ENCODE results near the gene FZD7.

DNA sequence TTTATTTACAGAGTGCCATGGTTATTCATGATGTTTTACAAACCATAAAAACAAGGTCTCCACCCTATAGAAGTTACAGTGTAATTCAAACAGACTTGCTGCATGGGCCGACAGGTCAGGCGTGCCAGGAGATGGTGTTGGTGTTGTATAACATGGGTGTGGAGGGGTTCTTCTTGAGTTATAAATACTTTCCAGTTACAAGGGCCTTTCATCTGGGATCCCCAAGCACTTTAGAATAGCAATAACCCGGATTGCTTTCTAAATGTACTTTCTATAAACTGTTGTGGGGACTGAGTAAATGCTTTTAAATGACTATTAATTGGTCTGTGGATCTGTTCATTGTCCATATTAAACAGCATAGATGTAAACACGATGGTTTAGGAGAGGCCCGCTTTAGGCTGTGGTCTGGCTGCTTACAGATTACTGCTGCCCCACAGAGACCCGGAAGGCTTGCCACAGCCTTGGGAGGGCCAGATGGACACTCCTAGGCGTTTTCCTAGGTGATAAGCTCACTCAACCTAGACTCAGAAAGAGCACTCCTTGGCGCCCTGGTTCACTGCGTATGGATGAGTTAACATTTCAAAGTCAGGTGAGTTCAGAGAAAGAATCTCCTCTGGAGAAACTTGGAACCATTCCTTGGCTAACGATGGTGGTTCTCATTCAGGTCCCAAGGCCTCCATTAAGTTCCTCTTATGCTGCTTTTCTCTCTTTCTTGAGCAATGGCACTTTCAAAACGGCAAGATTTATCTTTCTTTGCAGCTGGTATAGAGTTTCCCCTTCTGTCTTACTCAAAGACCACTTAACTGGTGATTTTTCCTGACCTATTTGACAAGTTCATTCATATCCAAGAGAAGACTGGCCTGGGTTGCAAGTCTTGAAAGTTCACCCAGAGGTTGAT lies 35.8 kb downstream of the FZD7 start:
- TF ChIP-seq, protein P1, sequence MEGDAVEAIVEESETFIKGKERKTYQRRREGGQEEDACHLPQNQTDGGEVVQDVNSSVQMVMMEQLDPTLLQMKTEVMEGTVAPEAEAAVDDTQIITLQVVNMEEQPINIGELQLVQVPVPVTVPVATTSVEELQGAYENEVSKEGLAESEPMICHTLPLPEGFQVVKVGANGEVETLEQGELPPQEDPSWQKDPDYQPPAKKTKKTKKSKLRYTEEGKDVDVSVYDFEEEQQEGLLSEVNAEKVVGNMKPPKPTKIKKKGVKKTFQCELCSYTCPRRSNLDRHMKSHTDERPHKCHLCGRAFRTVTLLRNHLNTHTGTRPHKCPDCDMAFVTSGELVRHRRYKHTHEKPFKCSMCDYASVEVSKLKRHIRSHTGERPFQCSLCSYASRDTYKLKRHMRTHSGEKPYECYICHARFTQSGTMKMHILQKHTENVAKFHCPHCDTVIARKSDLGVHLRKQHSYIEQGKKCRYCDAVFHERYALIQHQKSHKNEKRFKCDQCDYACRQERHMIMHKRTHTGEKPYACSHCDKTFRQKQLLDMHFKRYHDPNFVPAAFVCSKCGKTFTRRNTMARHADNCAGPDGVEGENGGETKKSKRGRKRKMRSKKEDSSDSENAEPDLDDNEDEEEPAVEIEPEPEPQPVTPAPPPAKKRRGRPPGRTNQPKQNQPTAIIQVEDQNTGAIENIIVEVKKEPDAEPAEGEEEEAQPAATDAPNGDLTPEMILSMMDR (IDR thresholded peaks at IDR 0.05), result no peak
- no peak for TF ChIP-seq EZH2 (IDR thresholded peaks at IDR 0.05; ENCODE audit: borderline replicate concordance, insufficient read depth, low read depth, low read length, poor library complexity, severe bottlenecking)

All from B cell (primary cell).